GM19468 (cell line): ENCODE results near the gene NENF.

ENCODE experiments used
- ATAC-seq: cut with Tn5 transposase; IDR thresholded peaks from one replicate; pipeline ENCODE4 v1.9.1; 2021; ENCODE audit warnings: mild to moderate bottlenecking, moderate library complexity, moderate number of reproducible peaks; ENCODE audit not compliant: unreplicated experiment; ENCODE audit errors: extremely low read depth

The NENF gene

GRCh38 chr1:212430955-212431394, 1.7 kb upstream of the NENF start:
- ATAC-seq = no peak

GRCh38 chr1:212431644-212432043, 1.1 kb upstream of the NENF start:
- no peak for ATAC-seq

DNA sequence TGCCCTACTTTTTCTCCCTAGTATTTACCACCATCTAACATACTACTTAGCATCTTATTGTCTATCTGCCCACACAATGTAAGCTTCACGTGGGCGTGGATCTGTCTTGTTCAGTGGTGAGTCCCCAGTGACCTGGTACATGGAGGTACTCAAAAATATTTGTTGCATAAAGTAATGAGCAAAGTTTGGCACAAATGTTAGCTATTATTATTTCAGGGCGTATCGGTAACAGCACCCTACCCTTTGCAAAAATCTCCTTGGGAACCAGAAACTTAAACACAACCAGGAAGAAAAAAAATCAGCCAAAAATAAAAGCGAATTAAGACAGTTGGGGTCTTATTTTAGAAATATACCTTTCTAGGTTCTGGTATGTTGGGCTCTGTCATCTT, 454 bp upstream of the NENF start:
- ATAC-seq = no peak

GRCh38 chr1:212433577-212434462, 1.1 kb downstream of the NENF start:
- ATAC-seq = no peak

DNA sequence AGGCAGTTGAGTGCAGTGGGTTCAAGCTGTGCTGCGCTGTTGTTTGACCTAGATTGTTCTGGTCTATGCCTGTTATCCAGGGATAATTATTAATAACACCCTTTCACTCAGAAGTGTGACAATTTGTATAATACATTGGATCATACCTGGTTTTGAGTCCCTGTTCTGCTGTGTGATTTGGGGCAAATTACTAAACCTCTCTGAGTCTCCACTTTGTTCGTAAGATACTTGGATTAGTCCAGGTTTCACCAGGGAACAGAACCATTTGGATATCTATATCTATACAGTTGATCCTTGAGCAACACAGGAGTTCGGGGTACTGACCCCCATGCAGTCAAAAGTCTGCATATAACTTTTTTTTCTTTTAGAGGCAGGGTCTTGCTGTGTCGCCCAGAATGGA, 2.3 kb downstream of the NENF start:
- ATAC-seq = no peak

DNA sequence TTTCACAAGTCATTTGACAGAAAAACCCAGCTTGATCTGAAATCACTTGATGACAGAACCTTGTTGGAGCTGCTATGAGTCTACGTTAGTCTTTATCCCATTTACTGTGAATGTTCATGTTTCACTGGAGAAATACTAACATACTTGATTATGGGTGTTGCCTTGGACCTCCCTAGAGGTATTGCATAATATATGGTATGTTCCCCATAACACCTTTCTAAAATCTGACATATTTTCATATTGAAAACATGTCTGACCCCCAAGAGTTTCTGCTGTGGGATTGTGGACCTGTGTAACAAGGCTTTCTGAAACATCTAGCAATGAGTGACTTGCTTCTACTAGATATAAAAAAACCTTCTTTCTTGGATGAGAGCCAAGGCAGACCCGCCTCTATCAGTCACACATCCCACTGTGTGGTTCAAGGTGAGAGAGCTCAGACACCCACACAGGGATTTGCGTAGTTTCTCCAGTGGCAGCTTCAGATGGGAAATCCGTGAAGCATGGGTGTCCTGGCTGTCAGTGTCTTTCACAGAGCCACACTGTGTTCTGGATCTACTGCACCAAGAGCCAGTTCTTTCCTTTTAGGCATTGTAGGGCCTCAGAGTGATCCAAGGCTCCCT, 4.6 kb downstream of the NENF start:
- ATAC-seq = no peak

DNA sequence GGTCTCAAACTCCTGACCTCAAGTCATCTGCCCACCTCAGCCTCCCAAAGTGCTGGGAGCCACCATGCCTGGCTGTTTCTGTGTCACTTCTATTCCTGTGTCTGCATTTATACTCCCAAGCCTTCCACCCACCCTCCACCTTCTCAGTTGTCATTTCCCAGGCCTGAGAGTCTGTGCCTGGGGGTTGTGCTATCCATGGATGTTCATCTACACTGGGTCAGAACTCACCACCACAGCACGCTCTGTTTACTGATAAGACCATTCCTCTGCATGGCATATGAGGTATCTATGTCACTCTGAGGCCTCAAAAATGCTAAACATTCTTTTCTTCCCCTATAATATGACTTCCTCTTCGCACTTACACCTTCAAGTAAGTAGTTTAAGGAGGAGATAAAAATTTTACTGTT, 6.1 kb downstream of the NENF start:
- no peak for ATAC-seq

DNA sequence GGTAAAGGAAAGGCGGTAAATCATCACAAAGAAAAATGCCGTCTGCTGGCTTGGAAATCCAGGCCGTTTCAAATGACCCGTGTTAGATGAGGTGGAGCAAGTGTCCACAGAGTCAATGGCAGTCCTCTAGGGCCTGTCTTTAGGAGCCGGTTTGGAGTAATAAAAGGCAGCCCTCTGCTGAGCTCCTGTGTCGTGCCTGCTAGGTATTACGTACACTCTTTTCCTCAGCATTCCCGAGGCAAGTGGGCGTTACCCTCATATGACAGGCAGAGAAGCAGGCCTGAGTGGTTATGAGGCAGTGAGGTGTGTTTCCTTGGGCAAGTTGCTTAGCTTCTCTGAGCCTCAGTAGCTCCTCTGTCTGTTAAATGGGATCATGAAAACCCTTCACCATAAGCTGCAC, 7.7 kb downstream of the NENF start:
- no peak for ATAC-seq

DNA sequence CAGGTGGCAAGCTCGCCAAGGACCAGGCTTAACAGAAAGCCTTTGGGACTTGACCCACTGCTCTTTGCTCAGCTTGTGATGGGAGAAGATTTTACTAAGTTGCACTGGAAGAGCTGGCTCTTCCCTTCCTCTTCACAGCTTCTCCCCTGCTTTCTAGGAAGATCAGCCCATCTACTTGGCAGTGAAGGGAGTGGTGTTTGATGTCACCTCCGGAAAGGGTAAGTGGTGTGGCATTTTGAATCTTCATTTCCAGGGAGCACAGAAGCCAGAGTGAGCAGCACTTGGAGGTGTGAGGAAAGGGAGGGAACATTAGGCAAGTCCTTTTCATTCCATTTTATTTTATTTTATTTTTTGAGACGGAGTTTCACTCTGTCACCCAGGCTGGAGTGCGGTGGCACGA, 9.7 kb downstream of the NENF start:
- ATAC-seq = no peak

GRCh38 chr1:212446333-212446732, 13.6 kb downstream of the NENF start:
- no peak for ATAC-seq

- ATAC-seq = no peak
Measured at GRCh38 chr1:212447478-212447877, 14.8 kb downstream of the NENF start.

- no peak for ATAC-seq
Measured at GRCh38 chr1:212450331-212450881, 17.7 kb downstream of the NENF start.

DNA sequence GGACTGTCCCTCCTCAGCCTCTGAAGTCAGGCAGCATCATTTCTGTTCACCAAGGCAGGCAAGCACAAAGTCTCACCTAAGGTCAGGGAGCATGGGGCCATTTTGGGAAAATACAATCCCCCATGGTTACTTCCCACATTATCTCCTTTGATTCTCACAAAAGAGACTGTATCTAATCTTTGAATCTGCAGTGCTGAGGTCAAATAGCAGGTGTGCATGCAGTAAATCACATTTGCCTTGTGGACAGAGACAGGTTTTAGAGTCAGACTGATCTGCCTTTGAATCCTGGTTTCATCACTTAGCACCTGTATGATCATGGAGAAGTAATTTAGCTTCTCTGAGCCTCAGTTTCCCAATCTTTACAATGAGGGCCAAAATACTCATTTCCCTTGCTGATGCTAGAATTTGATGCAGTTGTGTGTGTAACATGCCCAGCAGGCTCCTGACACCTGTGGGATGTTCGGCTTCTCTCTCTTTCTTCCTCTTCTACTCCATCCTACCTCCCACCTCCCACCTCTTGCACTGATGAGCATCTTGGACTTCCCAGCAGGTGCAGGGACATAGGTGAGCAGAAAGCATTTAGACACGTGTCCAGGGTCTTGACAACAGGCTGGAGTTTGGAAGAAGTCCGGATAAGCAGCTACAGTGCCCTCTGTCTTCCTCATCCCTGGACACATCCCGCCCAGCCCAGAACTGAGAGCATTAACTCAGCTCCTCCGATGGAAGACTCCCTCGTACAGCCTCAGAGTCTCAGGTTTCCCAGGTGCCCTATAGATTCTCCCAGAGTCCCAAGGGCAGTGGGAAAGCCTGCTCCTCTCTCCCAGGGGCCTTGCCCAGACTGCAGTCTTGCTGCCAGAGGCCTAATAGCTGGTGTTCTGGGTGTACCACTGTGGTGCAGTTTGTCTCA, 18.9 kb downstream of the NENF start:
- ATAC-seq = no peak

GRCh38 chr1:212452323-212453155, 19.8 kb downstream of the NENF start:
- no peak for ATAC-seq

GRCh38 chr1:212453156-212453857, 20.6 kb downstream of the NENF start:
- no peak for ATAC-seq

GRCh38 chr1:212454741-212455140, 22.0 kb downstream of the NENF start:
- ATAC-seq = no peak

DNA sequence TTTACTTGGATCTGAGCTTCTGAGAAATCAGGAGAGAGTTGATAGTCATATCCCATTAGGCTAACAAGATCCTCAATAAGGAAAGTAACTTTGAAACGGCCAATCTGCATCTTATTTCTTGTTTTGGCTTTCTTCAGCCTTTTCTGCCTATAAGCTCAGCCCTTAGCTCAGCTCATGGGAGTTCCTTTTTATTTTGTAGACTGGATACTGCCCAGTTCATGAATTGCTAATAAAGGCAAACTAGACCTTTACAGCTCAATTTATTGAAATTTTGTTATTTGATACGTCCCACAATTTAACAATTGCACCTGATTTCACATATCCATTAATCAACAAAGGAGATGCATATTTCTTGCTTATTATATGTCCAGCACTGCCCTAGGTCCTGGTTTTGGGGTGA, 22.7 kb downstream of the NENF start:
- no peak for ATAC-seq

DNA sequence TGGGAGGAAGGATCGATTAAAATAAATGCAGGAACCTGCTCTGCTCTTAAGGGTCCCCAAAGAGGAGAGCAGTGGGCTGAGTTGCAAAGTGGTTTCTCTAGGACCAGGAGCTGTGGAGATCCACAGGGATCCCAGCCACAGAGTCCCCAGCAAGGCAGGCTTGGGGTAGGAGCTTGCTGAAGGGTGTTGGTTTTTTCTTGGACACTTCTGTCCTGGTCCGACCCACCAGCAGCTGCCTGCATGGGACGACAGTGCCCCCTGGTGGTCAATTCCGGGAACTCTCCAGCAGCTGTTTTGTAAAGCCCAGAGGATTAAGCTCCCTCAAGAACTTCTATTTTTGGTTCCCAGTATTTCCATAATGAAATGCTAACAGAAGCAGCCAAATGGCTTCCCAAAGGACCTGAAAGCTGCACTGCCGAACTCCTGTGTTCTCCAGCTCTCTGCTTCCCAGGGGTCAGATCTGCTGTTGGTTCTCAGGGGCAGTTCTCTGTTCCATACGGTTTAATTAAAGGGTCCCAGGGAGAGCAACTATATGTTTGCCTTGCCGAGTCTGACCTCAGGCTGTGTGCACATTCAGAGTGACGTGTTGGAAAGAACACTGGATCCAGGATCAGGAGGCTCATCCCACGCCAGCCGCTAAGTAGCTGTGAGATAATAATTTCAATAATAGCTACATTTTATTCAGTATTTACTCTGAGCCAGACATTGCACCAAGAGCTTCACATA, 23.2 kb downstream of the NENF start:
- no peak for ATAC-seq
